MM.1S (cell line): ENCODE data around the gene NEURL1.
"Not testable (repeated sequence)": the region's sequence is repeated elsewhere in the genome, so short reads cannot be mapped to it uniquely, and the experiment has no call there.

Source experiments
- DNase-seq: peaks from one replicate; pipeline ENCODE4 v3.0.0-alpha.2; 2015
- H2AFZ ChIP-seq: fragments of 300-600 bp; sonication (generic); 2 replicates; pipeline ENCODE4 v1.6.0; 2016; ENCODE audit warnings: antibody characterized with exemption, low read length
- H3F3A ChIP-seq: fragments of 300-600 bp; sonication (generic); 2 replicates; pipeline ENCODE4 v1.6.1; 2016; ENCODE audit warnings: mild to moderate bottlenecking, antibody characterized with exemption, low read length, moderate library complexity, mixed read lengths; ENCODE audit not compliant: insufficient read depth
- H3K27ac ChIP-seq: fragments of 300-600 bp; sonication (generic); 2 replicates; pipeline ENCODE4 v1.5.1; 2016; ENCODE audit warnings: mild to moderate bottlenecking, low read length
- H3K27me3 ChIP-seq: fragments of 300-600 bp; sonication (generic); replicated peaks from 2 replicates; pipeline ENCODE4 v1.6.0; 2016; ENCODE audit warnings: low read length; ENCODE audit not compliant: insufficient read depth
- H3K36me3 ChIP-seq: fragments of 300-600 bp; sonication (generic); replicated peaks from 2 replicates; pipeline ENCODE4 v1.6.1; 2016; ENCODE audit warnings: mild to moderate bottlenecking, low read length, mixed read lengths; ENCODE audit not compliant: insufficient read depth
- H3K4me1 ChIP-seq: fragments of 300-600 bp; sonication (generic); 2 replicates; pipeline ENCODE4 v1.6.1; 2016; ENCODE audit warnings: low read length, mixed read lengths
- H3K4me2 ChIP-seq: fragments of 300-600 bp; sonication (generic); 2 replicates; pipeline ENCODE4 v1.6.0; 2016; ENCODE audit warnings: low read depth, low read length
- H3K4me3 ChIP-seq: fragments of 300-600 bp; sonication (generic); 2 replicates; pipeline ENCODE4 v1.5.1; 2016; ENCODE audit warnings: low read length, mixed read lengths
- H3K79me2 ChIP-seq: fragments of 300-600 bp; sonication (generic); 2 replicates; pipeline ENCODE4 v1.6.1; 2016; ENCODE audit warnings: mixed run types, low read length, mixed read lengths
- H3K9ac ChIP-seq: fragments of 300-600 bp; sonication (generic); 2 replicates; pipeline ENCODE4 v1.6.1; 2016; ENCODE audit warnings: low read length, mixed read lengths
- H3K9me2 ChIP-seq: fragments of 300-600 bp; sonication (generic); replicated peaks from 2 replicates; pipeline ENCODE4 v1.6.1; 2016; ENCODE audit warnings: mild to moderate bottlenecking, low read length, mixed read lengths; ENCODE audit not compliant: insufficient read depth
- H3K9me3 ChIP-seq: fragments of 300-600 bp; sonication (generic); replicated peaks from 2 replicates; pipeline ENCODE4 v1.6.1; 2016; ENCODE audit warnings: mild to moderate bottlenecking, low read length, mixed read lengths; ENCODE audit not compliant: insufficient read depth
- H4K20me1 ChIP-seq: fragments of 300-600 bp; sonication (generic); 2 replicates; pipeline ENCODE4 v1.6.1; 2016; ENCODE audit warnings: mild to moderate bottlenecking, low read length, moderate library complexity, mixed read lengths; ENCODE audit not compliant: insufficient read depth
- CTCF ChIP-seq: fragments of 300-600 bp; sonication (generic); IDR thresholded peaks from 2 replicates; pipeline ENCODE4 v1.5.1; 2016; ENCODE audit warnings: antibody characterized with exemption, low read length, mixed read lengths
- EZH2 ChIP-seq: fragments of 300-600 bp; sonication (generic); optimal IDR thresholded peaks from 2 replicates; pipeline ENCODE3; 2017; ENCODE audit warnings: low read depth, mild to moderate bottlenecking, antibody characterized with exemption, low read length, mixed read lengths
- EZH2phosphoT487 ChIP-seq: fragments of 300-600 bp; sonication (generic); IDR thresholded peaks from 2 replicates; pipeline ENCODE4 v1.6.1; 2018; ENCODE audit warnings: antibody characterized with exemption, low read length

Gene NEURL1

GRCh38 chr10:103630156-103630555 is 136.7 kb downstream of the NEURL1 start:
- no peak overlapping the region for H3K4me3 ChIP-seq
- no peak for TF ChIP-seq CTCF
- TF ChIP-seq EZH2: no peak
- TF ChIP-seq EZH2phosphoT487: no peak
- no peaks in the 10 kb centered on the region for H3K9me2 ChIP-seq
- H3K79me2 ChIP-seq: no peaks in the 10 kb centered on the region
- H3K36me3 ChIP-seq: no peaks in the 10 kb centered on the region
- no peaks in the 10 kb centered on the region for H3F3A ChIP-seq
- no peak overlapping the region for H3K4me2 ChIP-seq
- no peak overlapping the region for H3K9ac ChIP-seq
- DNase-seq: no peak
- H2AFZ ChIP-seq: no peak overlapping the region
- no peaks in the 10 kb centered on the region for H3K27me3 ChIP-seq
- H3K4me1 ChIP-seq: no peaks in the 10 kb centered on the region
- H3K9me3 ChIP-seq: no peaks in the 10 kb centered on the region
- no peak overlapping the region for H3K27ac ChIP-seq
- H4K20me1 ChIP-seq: no peaks in the 10 kb centered on the region

GRCh38 chr10:103632247-103632642 is 138.7 kb downstream of the NEURL1 start:
- Histone ChIP-seq H3K4me3 (no peak overlapping the region), H3F3A (no peaks in the 10 kb centered on the region), H3K9me2 (no peaks in the 10 kb centered on the region), H3K27ac (no peak overlapping the region), H2AFZ (no peak overlapping the region), H3K27me3 (no peaks in the 10 kb centered on the region), H4K20me1 (no peaks in the 10 kb centered on the region), H3K4me2 (no peak overlapping the region), H3K36me3 (no peaks in the 10 kb centered on the region), H3K4me1 (no peaks in the 10 kb centered on the region), H3K9me3 (no peaks in the 10 kb centered on the region), H3K79me2 (no peaks in the 10 kb centered on the region), H3K9ac (no peak overlapping the region)
- no peak for TF ChIP-seq CTCF
- TF ChIP-seq EZH2: no peak
- TF ChIP-seq EZH2phosphoT487: no peak
- no peak for DNase-seq

GRCh38 chr10:103632871-103633270 is 139.4 kb downstream of the NEURL1 start:
- H3K36me3 ChIP-seq, H2AFZ ChIP-seq, H3K4me1 ChIP-seq, H3K4me2 ChIP-seq, H3F3A ChIP-seq, H3K27me3 ChIP-seq, H3K27ac ChIP-seq, H3K9me2 ChIP-seq, H3K4me3 ChIP-seq, DNase-seq, H3K9me3 ChIP-seq, H3K9ac ChIP-seq, H4K20me1 ChIP-seq, H3K79me2 ChIP-seq: not testable (repeated sequence)

- Histone ChIP-seq H3K9me2 (no peaks in the 10 kb centered on the region), H3K4me1 (no peaks in the 10 kb centered on the region)
- no peak for DNase-seq
Observed at GRCh38 chr10:103633846-103634245, 140.3 kb downstream of the NEURL1 start.

More at GRCh38 chr10:103633846-103634245, 140.3 kb downstream of the NEURL1 start:
- Histone ChIP-seq H3F3A (no peaks in the 10 kb centered on the region), H3K27me3 (no peaks in the 10 kb centered on the region), H3K36me3 (no peaks in the 10 kb centered on the region), H3K4me3 (no peak overlapping the region), H4K20me1 (no peaks in the 10 kb centered on the region), H3K79me2 (no peaks in the 10 kb centered on the region), H3K4me2 (no peak overlapping the region), H3K9ac (no peak overlapping the region), H3K9me3 (no peaks in the 10 kb centered on the region), H2AFZ (no peak overlapping the region), H3K27ac (no peak overlapping the region)
- no peak for TF ChIP-seq EZH2
- no peak for TF ChIP-seq CTCF
- TF ChIP-seq EZH2phosphoT487: no peak
